Kidney glomerular epithelial cell (primary cell): ENCODE data around the gene KRT86.
"Not testable (repeated sequence)": the region's sequence is repeated elsewhere in the genome, so short reads cannot be mapped to it uniquely, and the experiment has no call there.

Source experiments
- DNase-seq: peaks from one replicate; lab custom pipeline; 2025; lab: John Stamatoyannopoulos, UW

KRT86 gene

DNA sequence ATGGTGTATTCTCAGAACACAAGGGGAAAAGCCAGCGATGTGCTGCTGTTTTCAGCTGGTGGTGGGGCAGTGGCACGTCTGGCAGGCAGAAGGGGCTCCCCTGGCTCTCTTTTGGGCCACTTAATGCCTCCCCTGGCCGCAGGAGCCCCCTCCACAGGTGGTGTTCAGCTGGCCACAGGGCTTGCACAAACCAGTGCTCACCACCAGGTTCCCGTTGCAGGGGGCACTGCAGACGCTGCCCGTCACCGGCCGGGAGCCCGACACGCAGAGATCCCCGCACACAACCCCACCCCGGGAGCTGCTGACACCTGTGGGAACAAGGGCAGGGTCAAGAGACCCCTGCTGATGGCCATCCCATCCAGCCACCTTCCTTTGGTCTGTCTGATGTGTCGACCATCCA lies 40.1 kb downstream of the KRT86 start:
- no peak for DNase-seq

DNA sequence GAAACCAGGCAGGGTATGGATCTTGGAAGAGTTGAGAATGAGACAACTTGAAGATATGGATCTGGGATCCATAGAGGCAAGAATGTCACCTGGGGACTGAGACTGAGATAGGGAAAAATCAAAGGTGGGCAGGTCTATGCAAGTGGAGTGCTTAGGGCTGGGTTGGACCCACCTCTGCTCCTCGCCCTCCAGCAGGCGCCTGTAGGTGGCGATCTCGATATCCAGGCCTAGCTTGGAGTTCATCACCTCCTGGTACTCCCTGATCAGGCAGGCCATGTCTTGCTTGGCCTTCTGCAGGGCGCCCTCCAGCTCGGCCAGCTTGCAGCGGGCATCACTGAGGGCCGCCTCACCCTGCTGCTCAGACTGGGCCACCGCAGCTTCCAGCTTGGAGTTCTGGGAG lies 41.3 kb downstream of the KRT86 start:
- DNase-seq, result not testable (repeated sequence)

DNA sequence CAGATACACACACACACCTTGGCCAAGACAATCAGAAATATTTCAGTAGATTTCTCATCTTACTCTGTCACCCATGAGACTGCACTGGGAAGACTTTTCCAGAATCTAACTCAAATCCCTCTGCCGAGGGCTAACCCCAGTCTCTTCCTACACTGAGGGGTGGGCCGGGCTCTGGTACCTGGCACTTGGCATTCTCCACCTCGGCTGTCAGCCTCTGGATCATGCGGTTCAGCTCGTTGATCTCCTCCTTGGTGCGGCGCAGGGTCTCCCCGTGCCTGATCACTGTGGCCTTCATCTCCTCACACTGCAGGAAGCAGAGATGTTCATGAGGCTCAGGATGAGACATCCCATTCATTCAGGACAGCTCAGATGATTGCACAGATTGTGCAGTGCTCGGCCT lies 41.8 kb downstream of the KRT86 start:
- no peak for DNase-seq

DNA sequence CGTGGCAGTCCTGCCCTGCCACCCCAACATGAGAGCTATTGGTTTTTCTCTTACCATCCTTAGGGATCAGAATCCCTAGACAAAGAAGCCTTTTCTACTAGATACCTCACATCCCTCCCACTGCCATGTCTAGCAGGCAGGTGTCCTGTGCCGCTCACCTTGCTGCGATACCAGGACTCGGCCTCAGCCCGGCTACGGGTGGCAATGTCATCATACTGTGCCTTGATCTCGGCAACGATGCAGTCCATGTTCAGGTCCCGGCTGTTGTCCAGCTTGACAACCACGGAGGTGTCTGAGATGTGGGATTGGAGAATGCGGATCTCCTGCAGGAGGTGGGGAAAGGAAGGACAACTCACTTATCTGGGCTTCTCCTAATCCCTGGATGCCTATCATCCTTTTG lies 42.3 kb downstream of the KRT86 start:
- no peak for DNase-seq

DNA sequence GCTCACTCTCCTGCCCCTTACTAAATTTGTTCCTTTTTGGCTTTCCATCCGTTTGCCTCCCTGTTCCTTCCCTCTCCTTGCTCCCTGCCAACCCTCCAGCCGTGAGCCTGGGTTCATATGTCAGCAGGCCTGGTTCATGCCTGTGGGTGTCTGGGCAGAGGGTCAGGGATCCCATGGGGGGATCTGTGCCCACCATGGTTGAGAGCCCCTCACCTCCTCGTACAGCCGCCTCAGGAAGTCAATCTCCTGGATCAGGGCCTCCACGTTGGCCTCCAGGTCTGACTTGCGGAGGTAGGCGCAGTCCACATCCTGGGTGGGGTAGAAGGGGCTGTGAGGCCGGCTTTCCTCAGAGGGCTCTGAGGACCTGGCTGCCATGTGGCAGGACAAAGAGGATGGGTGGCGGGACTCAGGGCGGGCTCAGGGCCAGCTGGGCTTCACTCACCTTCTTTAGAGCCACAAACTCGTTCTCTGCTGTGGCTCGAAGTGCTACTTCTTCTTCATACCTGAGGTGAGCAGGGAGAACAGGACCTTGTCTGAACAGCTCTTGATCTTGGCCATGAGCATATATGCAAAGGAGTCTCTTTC lies 43.1 kb downstream of the KRT86 start:
- no peak for DNase-seq

DNA sequence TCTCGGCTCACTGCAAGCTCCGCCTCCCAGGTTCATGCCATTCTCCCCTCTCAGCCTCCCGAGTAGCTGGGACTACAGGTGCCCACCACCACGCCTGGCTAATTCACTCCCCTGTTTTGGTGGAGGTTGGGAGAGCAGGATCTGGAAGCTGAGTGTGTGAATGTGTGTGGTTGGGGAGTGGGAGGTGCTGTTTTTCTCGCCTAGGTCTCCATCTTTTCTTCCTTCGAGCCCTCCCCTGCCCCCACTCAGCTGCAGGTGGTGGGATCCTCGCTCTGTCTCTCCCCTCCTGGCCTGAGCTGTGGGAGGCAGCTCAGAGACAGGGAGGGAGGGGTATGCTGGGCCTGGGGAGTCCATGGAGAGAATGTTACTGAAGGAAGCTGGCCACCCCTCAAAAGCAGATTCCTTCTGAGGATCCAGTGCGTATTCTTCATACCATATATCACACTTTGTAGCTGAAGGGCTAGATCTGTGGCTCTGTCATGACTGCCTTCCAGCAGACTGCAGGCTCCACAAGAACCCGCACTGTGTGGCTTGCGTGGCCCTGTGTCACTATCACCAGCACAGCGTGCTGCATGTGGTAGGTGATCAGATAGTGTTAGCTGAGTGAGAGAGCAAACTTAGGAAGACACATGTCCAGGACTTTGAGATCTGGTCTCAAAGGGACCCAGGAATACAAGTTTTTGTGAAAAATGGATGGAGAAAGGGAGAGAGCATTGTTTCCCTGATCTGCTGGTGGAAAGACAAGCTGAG lies 44.0 kb downstream of the KRT86 start:
- no peak for DNase-seq

DNA sequence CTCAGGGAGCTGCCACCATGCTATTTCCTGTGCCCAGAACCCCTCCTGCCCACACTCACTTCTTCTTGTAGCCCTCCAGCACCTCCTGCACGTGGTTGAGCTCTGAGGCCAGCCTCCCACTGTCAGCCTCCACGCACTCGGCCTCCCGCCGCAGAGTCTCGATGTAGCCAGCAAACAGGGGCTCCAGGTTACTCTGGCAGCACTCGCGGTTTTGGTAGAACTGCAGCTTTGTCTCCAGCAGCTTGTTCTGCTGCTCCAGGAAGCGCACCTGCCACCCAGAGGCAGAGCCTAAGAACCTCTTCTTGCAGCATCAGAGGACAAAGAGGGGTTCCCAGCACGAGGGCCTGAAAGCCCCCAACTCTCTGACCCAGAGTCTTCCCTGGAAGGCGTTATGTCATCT lies 44.7 kb downstream of the KRT86 start:
- DNase-seq, result no peak

DNA sequence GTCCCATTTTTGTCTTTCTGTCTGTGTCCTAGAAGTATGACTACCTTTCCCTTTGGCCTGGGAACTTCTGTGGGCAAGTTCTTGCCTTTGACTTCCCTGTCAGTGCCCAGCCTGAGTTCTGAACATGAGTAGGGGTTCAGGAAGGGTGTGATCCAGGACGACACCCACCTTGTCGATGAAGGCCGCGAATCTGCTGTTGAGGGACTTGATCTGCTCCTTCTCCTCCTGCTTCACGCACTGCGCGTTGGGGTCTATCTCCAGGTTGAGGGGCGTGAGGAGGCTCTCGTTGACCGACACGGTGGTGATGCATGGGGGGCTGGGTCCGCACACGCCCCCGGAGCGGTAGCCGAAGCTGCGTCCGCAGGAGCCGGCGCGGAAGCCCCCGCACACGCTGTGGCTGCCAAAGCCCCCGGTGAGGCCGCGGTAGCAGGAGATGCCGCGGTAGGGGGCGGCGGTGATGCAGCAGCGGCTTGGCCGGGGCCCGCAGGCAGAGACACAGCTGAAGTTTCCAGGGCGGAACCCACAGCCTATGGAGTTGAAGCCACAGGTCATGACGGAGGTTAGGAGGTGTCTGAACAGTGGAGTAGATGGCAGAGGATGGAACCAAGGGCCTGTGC lies 46.4 kb downstream of the KRT86 start, which contains the start of gene KRT83:
Gene KRT83, minus strand, starts transcription at position 615 of the 617 bp plus-strand sequence. Its CDS starts 63 bp downstream, at position 552.
- DNase-seq, result no peak

DNA sequence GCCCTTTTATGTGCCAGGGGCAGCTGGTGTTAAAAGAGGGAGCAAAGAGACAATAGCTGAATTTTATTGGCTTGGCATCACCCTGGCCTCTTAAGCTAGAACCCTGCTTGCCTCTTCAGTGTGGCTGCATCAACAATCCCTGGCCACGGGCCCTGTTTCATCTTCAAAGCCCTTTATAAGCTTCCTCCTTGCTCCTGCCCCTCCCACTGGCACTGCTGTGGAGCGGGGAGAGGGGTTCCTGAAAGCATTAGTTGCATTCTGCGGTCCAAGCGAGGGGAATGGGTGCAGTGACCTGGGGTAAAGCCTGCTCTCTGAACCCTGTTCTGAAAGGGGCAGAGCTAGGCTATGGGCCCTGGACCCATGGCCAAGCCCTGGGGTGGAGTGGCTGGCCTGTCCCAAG lies 47.0 kb downstream of the KRT86 start:
- no peak for DNase-seq

DNA sequence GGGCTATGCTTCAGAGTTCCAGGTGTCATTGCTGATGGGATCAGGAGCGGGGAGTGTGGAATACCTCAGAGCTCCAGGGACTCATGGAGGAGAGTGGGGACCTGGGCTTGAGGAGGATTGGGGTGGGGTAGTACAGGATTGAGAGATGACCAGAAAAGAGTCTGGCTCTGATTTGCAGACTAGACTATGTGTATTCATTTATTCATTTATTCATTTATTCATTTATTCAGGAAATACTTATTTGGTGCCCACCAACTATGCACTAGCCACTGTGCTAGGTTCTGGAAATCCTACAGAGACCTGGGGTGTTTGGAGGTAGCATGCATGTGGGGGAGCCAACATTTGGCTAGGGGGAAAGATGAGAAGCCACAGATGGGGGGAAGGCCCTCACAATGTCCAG lies 47.6 kb downstream of the KRT86 start:
- no peak for DNase-seq

DNA sequence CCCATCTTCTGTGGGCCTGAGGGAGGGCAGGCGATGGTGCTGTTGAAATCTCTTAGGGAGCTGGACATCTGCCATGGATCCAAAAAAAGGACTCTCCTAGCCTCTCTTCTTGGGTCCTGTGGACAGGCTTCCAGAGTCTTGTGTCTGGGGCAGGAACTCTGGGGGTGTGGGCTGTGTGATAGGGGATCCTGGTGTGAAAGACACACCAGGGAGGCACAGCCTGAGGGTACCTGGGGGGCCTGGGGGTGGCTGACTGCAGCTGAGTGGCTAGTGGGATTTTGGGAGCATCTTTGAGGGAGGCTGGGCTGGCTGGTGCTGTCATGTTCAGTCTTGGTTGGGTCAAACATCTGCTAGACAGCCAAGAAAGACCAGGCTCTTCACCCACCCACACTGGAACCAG lies 48.6 kb downstream of the KRT86 start:
- no peak for DNase-seq

DNA sequence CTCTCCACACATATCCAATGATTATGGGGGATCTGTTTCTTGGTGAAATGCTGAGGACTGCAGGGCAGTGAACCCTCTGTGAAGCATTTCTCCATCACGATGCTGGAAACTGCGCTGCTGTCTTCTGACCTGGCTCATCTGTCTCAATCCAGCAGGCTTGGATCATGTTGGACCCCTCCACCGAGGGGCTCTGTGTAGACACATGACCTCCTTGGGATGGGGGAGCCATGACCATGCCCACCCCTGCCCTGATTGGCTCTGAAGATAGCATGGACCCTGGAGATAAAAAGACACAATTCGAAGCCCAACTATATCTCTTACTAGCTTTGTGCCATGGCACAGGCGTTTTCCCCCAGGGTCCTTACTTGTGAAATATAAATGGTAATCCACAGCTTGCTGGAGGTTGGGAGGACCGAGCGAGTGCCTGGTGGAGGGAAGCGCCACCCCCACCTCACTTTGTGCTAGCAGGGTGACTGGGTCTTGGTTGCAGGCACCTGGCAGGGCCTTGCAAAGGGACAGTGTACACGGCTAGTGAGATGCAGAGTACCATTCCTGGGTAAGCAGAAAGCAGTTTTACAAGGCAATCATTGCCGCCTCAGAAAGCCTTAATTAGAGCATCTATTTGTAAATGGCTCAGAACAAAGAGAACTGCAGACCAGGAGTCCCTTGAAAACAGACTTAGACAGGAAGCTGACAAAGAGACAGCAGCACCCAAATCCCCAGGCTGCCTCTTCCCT lies 49.1 kb downstream of the KRT86 start:
- no peak for DNase-seq

DNA sequence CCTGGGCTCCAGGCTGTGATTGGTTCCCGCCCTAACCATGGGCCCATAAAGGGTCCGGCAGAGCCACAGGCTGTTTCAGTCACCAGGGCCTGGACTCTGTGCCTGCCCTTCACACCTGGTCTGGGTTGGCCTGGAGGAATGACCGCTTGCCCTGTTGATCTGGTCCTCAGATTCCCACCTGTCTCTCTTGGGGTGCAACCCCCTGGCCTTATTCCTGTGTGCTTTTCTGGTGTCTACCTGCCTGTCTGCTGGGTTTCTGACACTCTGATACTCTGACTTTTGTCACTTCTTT lies 49.7 kb downstream of the KRT86 start:
- no peak for DNase-seq

DNA sequence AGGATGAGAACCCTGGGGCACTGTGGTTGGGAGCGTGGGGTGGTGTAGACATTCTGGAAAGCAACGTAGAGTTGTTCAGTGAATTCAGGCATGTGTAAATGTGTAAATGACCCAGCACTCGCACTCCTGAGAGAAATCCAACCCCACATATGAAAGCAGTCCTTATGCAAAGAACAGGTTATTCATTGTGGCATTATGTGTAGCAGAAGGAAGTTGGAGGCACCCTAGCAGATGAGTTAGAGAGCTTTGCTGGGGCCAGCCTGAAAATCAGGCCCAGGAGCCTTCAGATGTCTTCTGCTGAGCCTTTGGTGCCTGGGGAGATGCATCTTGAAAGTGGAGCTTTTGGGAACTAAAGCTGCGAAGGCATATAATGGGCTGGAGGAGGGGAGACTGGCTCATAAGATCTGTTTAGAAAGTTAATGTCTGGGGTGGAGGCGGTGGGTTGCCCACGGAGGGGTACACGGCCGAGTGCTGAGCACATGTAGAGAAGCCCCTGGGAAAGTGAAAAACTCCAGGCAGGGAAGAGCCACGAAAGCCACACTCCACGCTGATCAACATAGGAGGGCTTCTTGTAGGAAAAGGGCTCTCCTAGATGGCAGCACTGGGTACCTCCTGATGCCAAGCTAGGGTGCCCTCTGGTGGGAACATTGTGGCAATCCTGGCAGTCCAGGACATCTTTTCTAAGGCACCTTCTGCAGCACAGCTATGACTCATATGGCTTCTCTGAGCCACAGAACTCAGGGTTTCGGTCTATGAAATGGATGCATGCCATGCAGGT lies 52.8 kb downstream of the KRT86 start:
- peak; percentile 91 for DNase-seq

DNA sequence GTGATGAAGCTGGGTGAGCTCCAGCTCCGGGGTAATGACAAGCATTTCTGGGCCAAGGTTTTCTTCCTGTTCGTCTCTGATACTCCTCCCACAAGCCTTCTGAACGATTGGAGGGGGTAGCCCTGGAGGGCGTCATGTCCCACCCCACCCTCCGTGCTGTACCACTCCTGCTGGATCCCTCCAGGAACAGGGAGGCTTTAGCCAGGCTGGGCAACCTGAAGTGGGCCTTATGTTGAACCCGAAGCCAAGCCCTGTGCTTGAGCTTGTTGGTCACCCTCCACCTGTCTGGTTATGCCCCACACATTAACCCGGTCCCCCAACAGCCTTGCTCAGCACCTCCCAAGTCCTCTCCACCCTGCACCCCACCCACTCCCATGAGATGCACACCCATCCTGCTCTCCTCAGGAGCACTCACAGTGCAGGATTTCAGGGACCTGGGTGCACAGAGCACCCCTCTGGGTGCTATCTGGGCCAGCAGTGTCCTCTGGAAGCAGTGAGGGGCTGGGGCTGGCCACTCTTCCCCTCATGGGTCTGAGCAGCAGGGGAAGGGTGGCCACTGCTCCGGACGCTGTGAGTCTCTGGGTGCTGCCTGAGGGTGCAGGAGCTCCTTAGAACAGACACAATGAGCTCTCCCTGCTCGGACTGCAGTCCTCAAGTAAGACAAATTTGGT lies 53.5 kb downstream of the KRT86 start:
- DNase-seq, result no peak

DNA sequence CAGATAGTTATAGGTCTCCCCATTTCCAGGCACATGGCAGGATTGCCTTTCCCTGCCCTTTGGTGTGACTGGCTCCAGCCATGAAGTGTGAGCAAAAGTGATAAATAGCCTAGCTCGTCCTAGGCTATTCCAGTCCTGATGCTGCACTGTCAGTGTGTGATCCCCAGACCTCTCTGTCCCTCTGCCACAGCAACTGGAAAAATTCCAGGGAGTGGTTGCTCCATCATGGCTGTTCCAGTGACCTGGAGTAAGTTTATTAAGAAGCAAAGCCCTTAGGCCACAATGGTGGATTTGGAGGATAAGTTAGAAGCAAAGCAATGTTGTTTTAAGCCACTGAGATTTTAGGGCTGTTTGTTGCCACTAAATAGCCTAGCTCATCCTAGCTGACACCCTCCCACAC lies 56.6 kb downstream of the KRT86 start:
- DNase-seq, result no peak

DNA sequence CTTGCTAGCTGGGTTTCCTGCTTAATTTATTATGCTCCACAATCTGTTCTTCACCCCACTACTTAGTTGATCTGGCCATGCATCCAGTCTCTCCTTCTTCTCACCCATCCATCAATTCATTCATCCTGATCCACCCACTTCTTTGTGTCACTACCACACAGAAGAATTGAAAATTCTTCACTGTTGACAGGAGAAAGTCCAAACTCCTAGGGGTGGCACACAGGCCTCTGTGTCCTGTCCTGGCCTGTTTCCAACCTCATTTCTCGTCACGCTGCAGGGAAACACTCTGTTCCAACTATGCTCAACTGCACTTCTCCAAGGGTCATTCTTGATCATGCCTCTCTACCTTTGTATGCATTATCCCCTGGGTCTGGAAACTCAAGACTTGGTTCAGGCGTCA lies 57.4 kb downstream of the KRT86 start:
- DNase-seq, result no peak

DNA sequence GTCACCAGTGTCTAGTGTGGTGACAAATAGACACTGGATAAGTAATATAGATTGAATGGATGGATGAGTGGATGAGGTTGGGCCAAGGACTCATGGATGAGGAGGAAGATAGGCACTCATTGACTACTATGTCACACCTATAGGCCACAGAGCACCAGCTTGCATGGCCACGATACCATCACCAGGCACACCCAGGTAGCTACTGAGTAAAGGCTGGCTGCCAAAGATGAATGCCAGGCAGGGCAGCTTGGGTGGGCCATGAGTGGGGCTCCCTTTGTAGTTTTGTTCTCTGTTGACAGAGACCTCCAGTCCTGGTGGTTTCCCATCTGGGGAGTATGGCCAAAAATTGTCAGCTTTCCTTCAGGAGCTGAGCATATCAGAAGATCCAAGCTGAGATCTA lies 57.9 kb downstream of the KRT86 start:
- no peak for DNase-seq

DNA sequence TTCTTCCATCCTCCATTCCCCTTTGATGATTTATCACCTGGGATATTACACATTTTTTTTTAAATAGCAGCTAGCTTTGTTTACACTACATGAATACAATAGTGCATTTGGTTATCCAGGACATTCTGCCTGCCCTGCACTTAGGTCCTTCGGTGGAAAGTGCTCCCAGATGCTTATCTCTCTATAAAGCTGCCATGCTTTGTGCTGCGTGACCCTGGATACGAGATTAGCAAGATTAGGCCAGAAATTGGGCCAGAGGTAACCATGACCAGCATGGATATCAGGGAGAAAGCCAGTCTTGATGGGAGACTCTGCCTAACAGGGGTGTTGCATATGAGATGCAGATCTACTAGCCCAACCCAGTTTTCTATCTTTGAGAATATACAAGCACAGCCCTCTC lies 58.9 kb downstream of the KRT86 start:
- no peak for DNase-seq

DNA sequence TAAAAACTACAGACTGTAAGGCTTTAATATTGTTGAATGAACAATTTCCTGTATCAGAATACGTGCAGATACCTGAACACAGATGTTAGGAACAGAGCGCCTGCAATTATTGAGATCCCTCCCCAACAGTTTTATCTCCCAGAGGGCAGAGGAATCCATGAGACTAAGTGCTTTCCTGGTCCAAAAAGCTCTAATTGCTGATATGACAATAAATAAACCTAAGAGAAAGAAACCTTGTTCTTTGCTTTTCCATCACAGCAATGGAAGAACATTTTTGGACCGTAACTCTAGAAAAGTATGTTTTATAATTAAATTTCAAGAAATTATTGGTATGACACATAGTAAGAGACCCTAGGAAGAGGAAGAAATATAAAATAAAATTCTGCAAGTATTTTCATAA lies 59.7 kb downstream of the KRT86 start:
- DNase-seq, result no peak

DNA sequence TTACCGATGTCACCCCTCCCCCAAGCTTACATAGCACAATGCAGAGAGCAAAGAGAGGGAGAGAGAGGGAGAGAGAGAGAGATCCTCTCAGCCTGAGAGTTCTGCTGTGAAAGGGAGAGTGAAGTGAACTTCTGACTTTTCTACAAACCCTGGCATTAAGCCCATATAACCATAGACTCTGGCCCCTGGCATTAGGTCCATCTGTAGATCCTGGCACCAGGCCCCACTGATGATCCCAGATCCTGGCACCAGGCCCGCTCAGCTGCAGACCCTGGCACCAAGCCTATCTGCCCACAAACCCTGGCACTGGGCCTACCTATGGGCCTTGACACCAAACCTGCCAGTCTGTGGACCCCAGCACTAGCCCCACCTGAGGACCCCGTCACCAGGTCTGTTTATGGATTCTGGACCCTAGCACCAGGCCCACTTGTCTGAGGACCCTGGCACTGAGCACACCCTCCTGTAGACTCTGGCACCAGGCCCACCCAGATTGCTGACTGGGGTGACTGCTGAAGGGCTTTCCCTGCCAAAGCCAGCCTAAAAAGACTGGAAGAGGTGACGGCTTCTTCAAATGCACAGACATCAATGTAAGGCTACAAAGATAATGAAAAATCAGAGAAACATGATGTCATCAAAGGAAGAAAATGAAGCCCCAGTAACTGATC lies 61.3 kb downstream of the KRT86 start:
- no peak for DNase-seq
